Psoas muscle (tissue), 8 donors: ENCODE data around the gene CRYBG1. TPM values are rescaled to one million over a fixed set of nuclear protein-coding genes. Genes with fewer than 3 reads are reported as not detected.

Experiments
- ATAC-seq, 4 donors: fragments of 200-7000 bp; cut with Tn5 transposase; one replicate each; pipeline ENCODE4 v1.9.1; 2020; ENCODE audit warnings: moderate library complexity in 3 of 4, mild to moderate bottlenecking in 2 of 4
- DNase-seq, 2 donors: peaks; one replicate each; pipeline ENCODE4 v3.0.0-alpha.2; 2020
- H3K27ac ChIP-seq: fragments of 200-600 bp; one replicate; pipeline ENCODE4 v1.8.0; 2022
- H3K27me3 ChIP-seq, 3 donors: fragments of 200-600 bp in 1 of 3; one replicate each; pipeline versions ENCODE4 v1.6.1 to v1.8.0; 2013 to 2022; ENCODE audit warnings: low read length in 2 of 3, mild to moderate bottlenecking in 2 of 3, moderate library complexity in 1 of 3; ENCODE audit not compliant: insufficient read depth in 3 of 3
- H3K36me3 ChIP-seq, 2 donors: fragments of 200-600 bp in 1 of 2; one replicate each; pipeline versions ENCODE4 v1.6.1 to v1.8.0; 2013 to 2022; ENCODE audit warnings: low read depth in 1 of 2, mild to moderate bottlenecking in 1 of 2, moderate library complexity in 1 of 2; ENCODE audit not compliant: insufficient read depth in 1 of 2
- H3K4me1 ChIP-seq: fragments of 200-600 bp; one replicate; pipeline ENCODE4 v1.8.0; 2022
- H3K4me3 ChIP-seq: fragments of 200-600 bp; one replicate; pipeline ENCODE4 v1.8.0; 2022; ENCODE audit warnings: mild to moderate bottlenecking
- H3K9me3 ChIP-seq: fragments of 200-600 bp; one replicate; pipeline ENCODE4 v1.8.0; 2022
- WGBS, 3 donors: extraction: QIAGEN DNeasy Blood & Tissue Kit; methylation state at CpG; one replicate each; pipeline versions ENCODE4 v1.1.6 to v1.1.7; 2013; 5-methylcytosine and 5-hydroxymethylcytosine counted together
- intact Hi-C, 2 donors: fragments of 100-400 bp; cut with DNase I; formaldehyde crosslinking; loops; one replicate each; pipeline versions ENCODE4 v1.11.0 to v1.14.2; 2022
- polyA plus RNA-seq, 3 donors: library from polyadenylated mRNA; stranded (reverse); fragments of 200-250 nt; gene quantifications; one replicate each; pipeline ENCODE4 v1.2.3, GENCODE V29; 2013
- total RNA-seq, 4 donors: library from RNA; stranded (reverse); fragmentation: NEBNext Ultra II Directional in 2 of 4; extraction: Animal tissue kit (Norgen Biotek cat#: 25700) in 2 of 4; gene quantifications; one replicate each; pipeline versions ENCODE4 v1.2.1 to v1.2.4, GENCODE V29; 2021 to 2023
- TF ChIP-seq, protein P1 (sequence below): fragments of 200-600 bp; IDR thresholded peaks from one replicate; pipeline ENCODE4 v1.8.0; 2022; ENCODE audit warnings: antibody characterized with exemption
- donor health status: healthy with polysubstance abuse.
- donor health status: DM: no; HTN: no; CAD: no; lungs with moderate emphysema.
- donor health status: Bipolar disorder and iron deficiency.
- donor health status: healthy.
- donor health status: DM: yes; HTN: yes; CAD: no.
- donor health status: DM: no; HTN: no; CAD: no.
- donor health status: DM: no; HTN: no; CAD: no.
- donor health status: DM: yes; HTN: yes; CAD: no.

The CRYBG1 gene
- total and polyA plus RNA-seq, 7 donors, result 0.17 to 1.6 (median 0.82) TPM

DNA sequence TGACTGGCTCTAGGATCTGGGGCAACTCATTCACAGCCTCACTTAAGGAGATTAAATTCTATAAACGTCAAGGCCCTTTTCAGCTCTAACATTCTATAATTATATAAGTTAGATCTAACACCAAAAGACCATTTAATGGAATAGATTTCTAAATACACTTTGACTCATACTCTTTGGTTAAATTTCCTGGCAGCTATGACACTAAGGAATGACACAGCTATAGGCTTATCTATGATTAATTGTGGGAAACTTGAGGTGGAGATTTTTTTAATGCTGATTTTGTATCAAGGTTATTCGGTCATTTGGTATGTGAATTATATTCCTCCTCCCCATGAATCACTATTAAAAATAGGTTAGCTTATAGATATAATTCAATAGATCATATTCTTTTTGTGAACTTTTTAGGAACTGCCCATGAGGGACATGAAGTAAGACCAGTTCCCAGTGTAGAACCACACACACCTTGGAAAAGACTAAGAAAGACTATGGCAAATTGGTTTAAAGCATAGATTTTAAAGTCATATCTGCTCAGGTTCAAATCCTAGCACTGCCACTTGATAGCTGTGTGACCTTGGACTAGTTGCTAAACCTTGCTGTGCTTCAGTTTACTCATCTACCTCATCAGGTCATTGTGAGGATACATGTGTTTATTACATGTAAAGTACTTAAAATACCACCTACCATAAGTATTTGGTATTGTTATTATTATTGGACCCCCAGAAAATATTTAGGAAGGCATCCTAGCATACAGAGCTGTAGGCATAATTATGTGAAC is 116.0 kb downstream of the CRYBG1 start:
- H3K4me3 ChIP-seq, result no peak overlapping the region
- TF ChIP-seq, protein P1, sequence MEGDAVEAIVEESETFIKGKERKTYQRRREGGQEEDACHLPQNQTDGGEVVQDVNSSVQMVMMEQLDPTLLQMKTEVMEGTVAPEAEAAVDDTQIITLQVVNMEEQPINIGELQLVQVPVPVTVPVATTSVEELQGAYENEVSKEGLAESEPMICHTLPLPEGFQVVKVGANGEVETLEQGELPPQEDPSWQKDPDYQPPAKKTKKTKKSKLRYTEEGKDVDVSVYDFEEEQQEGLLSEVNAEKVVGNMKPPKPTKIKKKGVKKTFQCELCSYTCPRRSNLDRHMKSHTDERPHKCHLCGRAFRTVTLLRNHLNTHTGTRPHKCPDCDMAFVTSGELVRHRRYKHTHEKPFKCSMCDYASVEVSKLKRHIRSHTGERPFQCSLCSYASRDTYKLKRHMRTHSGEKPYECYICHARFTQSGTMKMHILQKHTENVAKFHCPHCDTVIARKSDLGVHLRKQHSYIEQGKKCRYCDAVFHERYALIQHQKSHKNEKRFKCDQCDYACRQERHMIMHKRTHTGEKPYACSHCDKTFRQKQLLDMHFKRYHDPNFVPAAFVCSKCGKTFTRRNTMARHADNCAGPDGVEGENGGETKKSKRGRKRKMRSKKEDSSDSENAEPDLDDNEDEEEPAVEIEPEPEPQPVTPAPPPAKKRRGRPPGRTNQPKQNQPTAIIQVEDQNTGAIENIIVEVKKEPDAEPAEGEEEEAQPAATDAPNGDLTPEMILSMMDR, result no peak
- H3K4me1 ChIP-seq, result no peaks in the 10 kb centered on the region
- intact Hi-C loops, result no loop called here
- peaks cover 0 to 12% (median 0%) of the 10 kb centered on the region in 3 donors for H3K27me3 ChIP-seq
- 74 to 88% (median 75%) methylated on average over 2 of the region's 2 CpGs for WGBS, 3 donors
- no peak for DNase-seq
- no peaks in the 10 kb centered on the region for H3K9me3 ChIP-seq
- no peaks in the 10 kb centered on the region for H3K36me3 ChIP-seq
- no peak for ATAC-seq
- H3K27ac ChIP-seq, result no peak overlapping the region

DNA sequence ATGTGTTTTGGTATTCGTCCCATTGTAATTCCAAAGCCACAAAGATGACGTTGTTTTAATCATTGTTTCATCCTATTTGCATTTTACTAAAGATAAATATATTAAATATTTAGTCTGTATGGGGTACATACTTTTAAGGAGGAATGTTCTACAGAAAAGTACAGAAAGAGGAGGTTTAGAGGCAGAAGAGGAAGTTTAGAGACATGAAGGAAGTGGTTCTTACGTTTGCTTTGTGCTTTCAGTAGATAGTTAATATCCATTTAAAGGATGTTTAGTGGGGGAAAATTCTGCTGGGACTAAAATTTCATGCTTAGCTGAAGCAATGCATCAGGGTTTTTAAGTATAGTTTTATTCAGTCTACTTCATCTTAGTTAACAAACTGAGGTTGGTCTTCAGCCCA is 116.6 kb downstream of the CRYBG1 start:
- TF ChIP-seq, protein P1, result no peak
- ATAC-seq, result no peak
- intact Hi-C loops, result no loop called here
- 53 to 60% (median 53%) methylated on average over 3 of the region's 3 CpGs for WGBS, 3 donors
- H3K4me3 ChIP-seq, result no peak overlapping the region
- no peaks in the 10 kb centered on the region for H3K9me3 ChIP-seq
- no peaks in the 10 kb centered on the region for H3K36me3 ChIP-seq
- no peaks in the 10 kb centered on the region for H3K4me1 ChIP-seq
- H3K27ac ChIP-seq, result no peak overlapping the region
- no peak for DNase-seq
- peaks cover 0 to 12% (median 0%) of the 10 kb centered on the region in 3 donors for H3K27me3 ChIP-seq

DNA sequence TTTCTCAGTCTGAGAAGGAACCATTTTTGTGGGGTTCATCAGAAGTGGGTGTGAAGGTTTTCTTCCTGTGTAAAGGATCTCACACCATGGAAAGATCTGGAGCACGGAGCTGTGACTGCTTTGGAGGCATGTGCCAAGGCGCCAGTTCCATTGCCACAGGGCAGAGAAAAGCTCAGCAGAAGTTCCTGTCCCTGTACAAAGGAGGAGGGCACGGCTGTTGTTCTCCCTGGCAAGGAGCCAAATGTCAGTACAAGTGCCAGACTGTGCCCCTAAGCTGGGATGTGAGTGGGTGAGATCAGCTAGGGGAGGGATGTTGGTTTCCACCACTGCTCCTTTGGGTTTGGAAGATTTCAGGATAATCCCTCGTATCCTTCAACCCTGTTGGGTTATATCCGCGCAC is 117.3 kb downstream of the CRYBG1 start:
- WGBS, 3 donors, result 59 to 62% (median 61%) methylated on average over 6 of the region's 6 CpGs
- H3K27ac ChIP-seq, result no peak overlapping the region
- ATAC-seq (no peak), DNase-seq (no peak)
- intact Hi-C loops, result no loop called here
- H3K27me3 ChIP-seq, result peaks cover 0 to 12% (median 0%) of the 10 kb centered on the region in 3 donors
- no peaks in the 10 kb centered on the region for H3K36me3 ChIP-seq
- TF ChIP-seq, protein P1, result no peak
- H3K4me3 ChIP-seq, result no peak overlapping the region
- no peaks in the 10 kb centered on the region for H3K9me3 ChIP-seq
- H3K4me1 ChIP-seq, result no peaks in the 10 kb centered on the region

DNA sequence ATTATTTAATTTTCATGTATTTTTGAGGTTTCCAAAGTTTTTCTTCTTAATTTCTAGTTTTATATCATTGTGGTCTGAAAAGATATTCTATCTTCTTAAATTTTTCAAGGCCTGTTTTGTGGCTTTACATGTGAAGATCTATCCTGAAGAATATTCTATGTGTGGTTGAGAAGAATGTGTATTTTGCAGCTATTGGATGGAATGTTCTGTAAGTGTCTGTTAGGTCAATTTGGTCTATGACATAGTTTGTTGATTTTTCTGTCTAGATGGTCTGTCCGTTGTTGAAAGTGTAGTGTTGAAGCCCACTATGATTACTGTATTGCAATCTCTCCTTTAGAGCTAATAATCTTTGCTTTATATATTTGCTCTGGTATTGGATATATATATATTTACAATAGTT is 125.7 kb downstream of the CRYBG1 start:
- Histone ChIP-seq H3K4me1 (no peaks in the 10 kb centered on the region), H3K9me3 (peaks cover 3% of the 10 kb centered on the region)

More for the DNA sequence above, 125.7 kb downstream of the CRYBG1 start:
- H3K4me3 ChIP-seq, result no peak overlapping the region
- H3K27me3 ChIP-seq, result peaks cover 0 to 4% (median 0%) of the 10 kb centered on the region in 3 donors
- TF ChIP-seq, protein P1, result no peak
- intact Hi-C loops, result no loop called here
- WGBS, 3 donors, result 71 to 79% (median 72%) methylated on average over 1 of the region's 1 CpG
- DNase-seq (no peak), ATAC-seq (no peak)
- no peaks in the 10 kb centered on the region for H3K36me3 ChIP-seq
- H3K27ac ChIP-seq, result no peak overlapping the region
